ENCODE data around the gene POLR2F.

DNA sequence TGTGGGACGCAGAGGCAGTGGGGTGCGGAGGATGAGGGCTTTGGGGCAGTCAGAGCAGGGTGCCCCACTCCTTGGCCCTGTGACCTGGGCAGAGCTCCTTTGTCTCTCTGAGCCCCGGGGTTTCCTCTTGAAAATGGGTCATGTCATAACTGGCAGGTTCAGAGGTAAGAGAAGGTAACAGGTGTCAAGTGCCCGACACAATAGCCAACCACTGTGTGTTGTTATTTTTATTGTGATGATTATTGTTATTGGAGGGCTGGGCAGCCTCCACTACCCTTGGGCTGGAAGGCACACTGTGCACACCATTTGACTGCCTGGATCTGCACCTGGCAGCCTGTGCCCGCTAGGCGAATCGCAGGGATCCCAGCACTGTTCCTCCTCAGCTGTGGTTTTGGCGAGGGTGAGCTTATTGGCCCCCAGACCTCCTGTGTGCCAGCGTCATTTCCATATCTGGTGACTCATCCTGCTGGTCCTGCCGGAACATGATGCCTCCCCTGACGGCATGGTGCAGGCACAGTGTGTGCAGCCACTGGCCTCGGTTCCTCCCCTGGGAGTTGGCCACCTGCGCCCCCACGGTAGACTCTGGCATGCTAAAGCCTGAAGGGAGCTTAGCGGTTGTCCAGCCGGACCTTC lies 46.3 kb downstream of the POLR2F start:
- TF ChIP-seq POLR2A (IDR thresholded peaks at IDR 0.05), result no peak
- TF ChIP-seq, protein P1, sequence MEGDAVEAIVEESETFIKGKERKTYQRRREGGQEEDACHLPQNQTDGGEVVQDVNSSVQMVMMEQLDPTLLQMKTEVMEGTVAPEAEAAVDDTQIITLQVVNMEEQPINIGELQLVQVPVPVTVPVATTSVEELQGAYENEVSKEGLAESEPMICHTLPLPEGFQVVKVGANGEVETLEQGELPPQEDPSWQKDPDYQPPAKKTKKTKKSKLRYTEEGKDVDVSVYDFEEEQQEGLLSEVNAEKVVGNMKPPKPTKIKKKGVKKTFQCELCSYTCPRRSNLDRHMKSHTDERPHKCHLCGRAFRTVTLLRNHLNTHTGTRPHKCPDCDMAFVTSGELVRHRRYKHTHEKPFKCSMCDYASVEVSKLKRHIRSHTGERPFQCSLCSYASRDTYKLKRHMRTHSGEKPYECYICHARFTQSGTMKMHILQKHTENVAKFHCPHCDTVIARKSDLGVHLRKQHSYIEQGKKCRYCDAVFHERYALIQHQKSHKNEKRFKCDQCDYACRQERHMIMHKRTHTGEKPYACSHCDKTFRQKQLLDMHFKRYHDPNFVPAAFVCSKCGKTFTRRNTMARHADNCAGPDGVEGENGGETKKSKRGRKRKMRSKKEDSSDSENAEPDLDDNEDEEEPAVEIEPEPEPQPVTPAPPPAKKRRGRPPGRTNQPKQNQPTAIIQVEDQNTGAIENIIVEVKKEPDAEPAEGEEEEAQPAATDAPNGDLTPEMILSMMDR (IDR thresholded peaks at IDR 0.05), result no peak
